ENCODE measurements around the gene KRT73. TPM values are rescaled to one million over a fixed set of nuclear protein-coding genes. Genes with fewer than 3 reads are reported as not detected.

The KRT73 gene
- total RNA-seq, 1 donor from 2014 or later, result 0.77 TPM

DNA sequence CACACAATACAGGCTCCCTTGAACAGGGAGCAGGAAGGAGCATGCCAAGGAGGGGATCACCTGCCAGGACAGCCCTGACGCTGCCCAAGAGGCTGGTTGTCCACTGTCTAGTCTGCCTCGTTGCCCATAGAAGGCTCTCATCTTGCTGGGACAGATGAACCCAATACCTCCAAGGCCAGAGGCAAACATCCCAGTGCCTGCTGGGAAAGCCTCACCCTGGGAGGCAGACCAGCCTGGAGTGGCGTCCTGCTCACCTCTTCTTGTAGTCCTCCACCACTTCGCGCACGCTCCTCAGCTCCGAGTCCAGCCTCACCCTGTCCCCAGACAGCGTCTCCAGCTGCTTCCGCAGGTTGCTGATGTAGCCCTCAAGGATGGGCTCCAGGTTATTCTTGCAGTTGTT lies 2.4 kb downstream of the KRT73 start:
- no peak for DNase-seq (ENCODE audit: low spot score)
- Mint-ChIP-seq H3K36me3 (ENCODE audit: low read depth, unreplicated experiment) (no peaks in the 10 kb centered on the region), H3K27ac (ENCODE audit: unreplicated experiment) (peak overlapping the region; percentile 45), H3K9me3 (ENCODE audit: unreplicated experiment) (no peaks in the 10 kb centered on the region), H3K4me1 (ENCODE audit: unreplicated experiment) (peaks cover 13% of the 10 kb centered on the region), H3K27me3 (ENCODE audit: unreplicated experiment) (peaks cover 8% of the 10 kb centered on the region), H3K4me3 (ENCODE audit: unreplicated experiment) (no peak overlapping the region)
- TF ChIP-seq, protein P1, sequence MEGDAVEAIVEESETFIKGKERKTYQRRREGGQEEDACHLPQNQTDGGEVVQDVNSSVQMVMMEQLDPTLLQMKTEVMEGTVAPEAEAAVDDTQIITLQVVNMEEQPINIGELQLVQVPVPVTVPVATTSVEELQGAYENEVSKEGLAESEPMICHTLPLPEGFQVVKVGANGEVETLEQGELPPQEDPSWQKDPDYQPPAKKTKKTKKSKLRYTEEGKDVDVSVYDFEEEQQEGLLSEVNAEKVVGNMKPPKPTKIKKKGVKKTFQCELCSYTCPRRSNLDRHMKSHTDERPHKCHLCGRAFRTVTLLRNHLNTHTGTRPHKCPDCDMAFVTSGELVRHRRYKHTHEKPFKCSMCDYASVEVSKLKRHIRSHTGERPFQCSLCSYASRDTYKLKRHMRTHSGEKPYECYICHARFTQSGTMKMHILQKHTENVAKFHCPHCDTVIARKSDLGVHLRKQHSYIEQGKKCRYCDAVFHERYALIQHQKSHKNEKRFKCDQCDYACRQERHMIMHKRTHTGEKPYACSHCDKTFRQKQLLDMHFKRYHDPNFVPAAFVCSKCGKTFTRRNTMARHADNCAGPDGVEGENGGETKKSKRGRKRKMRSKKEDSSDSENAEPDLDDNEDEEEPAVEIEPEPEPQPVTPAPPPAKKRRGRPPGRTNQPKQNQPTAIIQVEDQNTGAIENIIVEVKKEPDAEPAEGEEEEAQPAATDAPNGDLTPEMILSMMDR (IDR thresholded peaks at IDR 0.05; ENCODE audit: unreplicated experiment), result no peak

DNA sequence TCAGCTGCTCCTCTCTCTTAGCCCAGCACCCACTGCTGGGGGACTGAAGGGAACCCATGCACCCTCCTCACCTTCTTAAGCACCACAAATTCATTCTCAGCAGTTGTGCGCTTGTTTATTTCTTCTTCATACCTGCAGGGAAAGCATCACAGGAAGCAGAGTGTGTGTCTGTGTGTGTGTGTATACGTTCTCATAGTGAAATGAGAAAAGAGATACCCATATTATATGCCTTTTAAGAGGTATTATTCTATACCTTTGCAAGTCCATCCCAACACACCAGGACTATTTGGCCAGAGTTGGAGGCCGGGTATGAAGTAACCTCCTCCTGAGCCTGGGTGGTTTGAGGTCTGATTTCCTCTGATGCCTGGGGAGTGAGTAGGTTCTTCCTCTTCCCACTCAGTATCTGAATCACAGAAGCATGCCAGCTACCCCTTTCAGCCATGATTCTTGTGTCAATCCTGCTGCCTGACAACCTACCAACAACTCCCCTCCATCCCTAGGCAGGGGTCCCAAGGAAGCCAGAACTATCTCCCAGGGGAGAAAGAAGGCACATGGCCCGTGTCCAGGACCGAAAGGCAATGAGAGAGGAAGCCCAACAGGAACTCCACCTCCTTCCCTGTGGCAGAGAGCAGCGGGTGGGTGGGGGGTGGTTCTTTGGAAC lies 3.0 kb downstream of the KRT73 start:
- Mint-ChIP-seq H3K36me3 (ENCODE audit: low read depth, unreplicated experiment) (no peaks in the 10 kb centered on the region), H3K4me3 (ENCODE audit: unreplicated experiment) (no peak overlapping the region), H3K9me3 (ENCODE audit: unreplicated experiment) (no peaks in the 10 kb centered on the region), H3K27ac (ENCODE audit: unreplicated experiment) (no peak overlapping the region), H3K4me1 (ENCODE audit: unreplicated experiment) (peaks cover 13% of the 10 kb centered on the region), H3K27me3 (ENCODE audit: unreplicated experiment) (peaks cover 9% of the 10 kb centered on the region)
- DNase-seq (ENCODE audit: low spot score), result no peak
- TF ChIP-seq, protein P1 (IDR thresholded peaks at IDR 0.05; ENCODE audit: unreplicated experiment), result no peak

DNA sequence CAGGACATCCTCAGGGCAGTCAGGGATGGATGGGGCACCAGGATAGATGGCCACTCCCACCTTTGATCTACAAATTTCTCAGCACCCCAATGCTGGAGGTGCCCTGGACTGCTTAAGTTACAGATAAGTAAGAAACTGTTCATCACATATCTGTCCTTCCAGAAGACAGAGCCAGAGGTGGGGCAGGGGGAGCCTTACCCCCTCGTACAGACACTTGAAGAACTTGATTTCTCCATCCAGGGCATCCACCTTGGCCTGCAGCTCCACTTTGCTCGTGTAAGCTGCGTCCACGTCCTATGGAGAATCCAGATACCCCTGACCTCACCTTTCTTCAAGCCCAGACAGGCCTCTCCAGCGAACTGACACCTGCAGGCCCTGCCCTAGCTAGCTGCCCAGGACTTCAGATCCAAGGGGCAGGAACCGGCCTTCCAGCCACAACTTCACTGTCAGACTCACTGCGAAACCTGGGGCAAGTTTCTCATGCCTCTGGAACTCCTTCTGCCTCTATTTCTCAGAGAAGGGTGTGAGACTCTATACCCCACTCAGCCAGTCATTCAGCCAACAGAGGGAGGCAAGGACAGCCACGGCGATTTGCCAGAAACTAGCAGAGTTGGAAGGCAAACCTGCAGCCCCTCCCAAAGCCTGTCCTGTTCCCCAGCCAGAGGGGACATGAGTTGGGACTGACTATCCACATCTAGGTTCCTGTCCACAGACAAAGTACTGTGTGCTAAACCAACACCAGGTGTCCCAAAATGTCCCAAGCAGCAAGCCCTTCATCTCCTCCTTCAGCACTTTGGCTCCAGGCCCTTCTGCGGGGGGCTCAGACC lies 3.8 kb downstream of the KRT73 start:
- Mint-ChIP-seq H3K4me3 (ENCODE audit: unreplicated experiment) (no peak overlapping the region), H3K4me1 (ENCODE audit: unreplicated experiment) (peaks cover 13% of the 10 kb centered on the region), H3K27ac (ENCODE audit: unreplicated experiment) (no peak overlapping the region), H3K36me3 (ENCODE audit: low read depth, unreplicated experiment) (no peaks in the 10 kb centered on the region), H3K27me3 (ENCODE audit: unreplicated experiment) (peaks cover 9% of the 10 kb centered on the region), H3K9me3 (ENCODE audit: unreplicated experiment) (no peaks in the 10 kb centered on the region)
- TF ChIP-seq, protein P1 (IDR thresholded peaks at IDR 0.05; ENCODE audit: unreplicated experiment), result no peak
- no peak for DNase-seq (ENCODE audit: low spot score)

DNA sequence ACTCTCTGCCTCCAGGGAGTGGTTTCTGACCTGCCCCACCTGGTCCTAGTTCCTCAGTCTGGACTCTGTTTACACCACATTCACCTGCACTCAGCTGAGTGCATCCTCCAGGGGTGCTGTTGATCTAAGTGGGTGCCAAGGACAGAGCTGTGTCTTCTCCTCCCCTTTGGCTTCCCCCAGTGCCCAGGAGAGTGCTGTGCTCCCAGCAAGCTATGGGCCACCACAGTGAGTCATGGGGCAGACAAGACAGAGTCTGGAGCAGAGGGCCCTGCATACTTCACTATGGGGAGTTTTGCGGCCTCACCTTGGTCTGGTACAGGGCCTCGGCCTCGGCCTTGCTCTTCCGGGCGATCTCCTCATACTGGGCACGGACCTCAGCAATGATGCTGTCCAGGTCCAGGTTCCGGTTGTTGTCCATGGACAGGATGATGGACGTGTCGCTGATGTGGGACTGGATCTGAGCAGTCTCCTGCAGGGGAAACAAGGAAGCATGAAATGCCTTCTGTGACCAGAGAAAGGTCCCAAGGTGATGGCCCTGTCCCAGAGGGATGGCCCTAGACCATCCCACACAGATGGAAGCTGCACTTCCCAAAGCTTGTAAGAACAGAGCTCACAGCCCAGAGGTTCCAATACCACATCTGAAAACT lies 4.9 kb downstream of the KRT73 start:
- TF ChIP-seq, protein P1 (IDR thresholded peaks at IDR 0.05; ENCODE audit: unreplicated experiment), result no peak
- no peak for DNase-seq (ENCODE audit: low spot score)

More for the DNA sequence above, 4.9 kb downstream of the KRT73 start:
- Mint-ChIP-seq H3K4me3 (ENCODE audit: unreplicated experiment) (no peak overlapping the region), H3K9me3 (ENCODE audit: unreplicated experiment) (no peaks in the 10 kb centered on the region), H3K4me1 (ENCODE audit: unreplicated experiment) (peaks cover 13% of the 10 kb centered on the region), H3K27ac (ENCODE audit: unreplicated experiment) (no peak overlapping the region), H3K36me3 (ENCODE audit: low read depth, unreplicated experiment) (no peaks in the 10 kb centered on the region), H3K27me3 (ENCODE audit: unreplicated experiment) (peaks cover 5% of the 10 kb centered on the region)
